ENCODE data around the gene LRRC23. TPM values are rescaled to one million over a fixed set of nuclear protein-coding genes. Genes with fewer than 3 reads are reported as not detected.

LRRC23 gene
- polyA plus RNA-seq, 2 of the 4 experiments (the other 2 are of a cell fraction): 19.1 to 33.3 TPM

- TF ChIP-seq, protein P1, sequence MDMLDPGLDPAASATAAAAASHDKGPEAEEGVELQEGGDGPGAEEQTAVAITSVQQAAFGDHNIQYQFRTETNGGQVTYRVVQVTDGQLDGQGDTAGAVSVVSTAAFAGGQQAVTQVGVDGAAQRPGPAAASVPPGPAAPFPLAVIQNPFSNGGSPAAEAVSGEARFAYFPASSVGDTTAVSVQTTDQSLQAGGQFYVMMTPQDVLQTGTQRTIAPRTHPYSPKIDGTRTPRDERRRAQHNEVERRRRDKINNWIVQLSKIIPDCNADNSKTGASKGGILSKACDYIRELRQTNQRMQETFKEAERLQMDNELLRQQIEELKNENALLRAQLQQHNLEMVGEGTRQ (IDR thresholded peaks at IDR 0.05): no peak
Measured at GRCh38 chr12:6947615-6948014, 43.0 kb downstream of the LRRC23 start (continued).

DNA sequence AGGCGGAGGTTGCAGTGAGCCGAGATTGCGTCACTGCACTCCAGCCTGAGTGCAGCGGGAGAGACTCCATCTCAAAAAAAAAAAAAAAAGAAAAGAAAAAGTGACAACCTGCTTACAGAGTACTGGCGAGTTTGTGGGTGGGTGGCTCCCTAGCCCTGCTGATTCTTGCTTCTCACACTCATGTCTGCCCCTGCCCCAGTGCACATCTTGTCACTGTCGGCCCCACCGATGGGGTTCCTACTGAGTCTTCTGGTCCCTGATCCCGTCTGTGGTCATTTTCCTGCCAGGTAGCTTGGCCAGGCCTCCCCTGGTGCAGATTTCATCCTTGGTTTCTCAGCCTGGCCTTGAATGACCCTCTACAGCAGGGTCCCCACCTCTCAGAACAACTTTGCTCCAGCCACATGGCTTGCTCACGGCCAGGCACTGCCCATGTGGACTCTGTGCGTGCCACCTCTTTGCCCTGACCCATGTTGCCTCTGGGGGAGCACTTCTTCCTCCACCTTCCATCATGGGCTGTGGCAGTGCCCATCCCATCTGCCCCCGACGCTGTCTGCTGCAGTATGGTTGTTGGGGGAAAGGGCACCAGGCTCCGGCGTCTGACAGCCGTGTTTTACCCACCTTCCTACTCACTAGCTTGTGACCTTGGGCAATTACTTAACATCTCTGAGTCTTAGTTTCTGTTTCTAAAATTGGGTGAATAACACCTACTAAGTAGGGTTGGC, 44.4 kb downstream of the LRRC23 start:
- Histone ChIP-seq H3K4me1 (peaks cover 24% of the 10 kb centered on the region), H3K27ac (no peak overlapping the region), H3K4me3 (no peak overlapping the region), H3K4me2 (no peak overlapping the region), H3K9me3 (no peaks in the 10 kb centered on the region)
- CTCF ChIA-PET: interaction anchor here (0.6 to 22.6 kb wide), 8 partner anchors 13 to 163 kb away, joined by 3 to 370 read pairs (median 4); partner anchors contain the start of genes ATN1, C1RL, EMG1 and PHB2
- FAIRE-seq: no peak
- DNase-seq (ENCODE audit: low read depth in 1 of 2, low spot score in 1 of 2): no peak
- WGBS (ENCODE audit: missing lambda C conversion rate): 90% methylated on average over 15 of the region's 15 CpGs
- POLR2A ChIA-PET: no interaction called here
- no peak for ATAC-seq
- TF ChIP-seq CBX8 (IDR thresholded peaks at IDR 0.05) (no peak), MYC (IDR thresholded peaks at IDR 0.05; ENCODE audit: borderline replicate concordance, low read length) (no peak; the same call in 1 of the 2 replicates), ZC3H11A (IDR thresholded peaks at IDR 0.05) (no peak), HEYL (CRISPR knock-in tag; IDR thresholded peaks at IDR 0.05) (no peak), ATOH8 (CRISPR knock-in tag; IDR thresholded peaks at IDR 0.05; ENCODE audit: low read depth) (no peak), HOXB13 (CRISPR knock-in tag; IDR thresholded peaks at IDR 0.05; ENCODE audit: low read depth) (no peak), HOXA7 (CRISPR knock-in tag; IDR thresholded peaks at IDR 0.05) (no peak), MAZ (IDR thresholded peaks at IDR 0.05; ENCODE audit: borderline replicate concordance, low read depth, low read length) (no peak), EHMT2 (IDR thresholded peaks at IDR 0.05; ENCODE audit: low read depth) (no peak), TFCP2L1 (CRISPR knock-in tag; IDR thresholded peaks at IDR 0.05) (no peak), FOSL2 (IDR thresholded peaks at IDR 0.05) (no peak), FOSL2 (CRISPR knock-in tag; IDR thresholded peaks at IDR 0.05) (no peak), HDAC2 (IDR thresholded peaks at IDR 0.05) (no peak), EHF (CRISPR knock-in tag; IDR thresholded peaks at IDR 0.05) (no peak)
- TF ChIP-seq, protein P2, sequence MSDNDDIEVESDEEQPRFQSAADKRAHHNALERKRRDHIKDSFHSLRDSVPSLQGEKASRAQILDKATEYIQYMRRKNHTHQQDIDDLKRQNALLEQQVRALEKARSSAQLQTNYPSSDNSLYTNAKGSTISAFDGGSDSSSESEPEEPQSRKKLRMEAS (IDR thresholded peaks at IDR 0.05): no peak

DNA sequence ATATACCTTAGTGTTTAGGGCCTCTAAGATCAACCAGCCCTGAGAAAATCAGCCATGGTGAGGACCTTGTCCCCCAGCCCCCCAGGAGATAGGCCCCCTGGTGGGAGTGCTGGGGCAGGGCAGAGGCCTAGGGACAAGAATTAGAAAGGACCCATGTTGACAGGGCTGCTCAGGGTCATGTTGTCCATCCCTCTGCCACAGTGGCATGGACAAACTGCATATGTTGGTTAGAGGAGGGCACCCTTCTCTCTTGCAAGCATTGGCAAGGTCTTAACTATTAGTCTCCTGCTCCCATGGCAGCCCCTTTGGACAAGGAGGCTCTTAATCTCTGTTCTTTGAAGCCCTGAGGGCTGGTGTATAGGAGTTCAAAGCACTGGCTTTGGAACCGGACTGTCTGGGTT, 45.8 kb downstream of the LRRC23 start:
- ChIA-PET POLR2A (no interaction called here), CTCF (interaction anchor here (1.0 to 22.6 kb wide), 6 partner anchors 10 to 159 kb away, joined by 3 to 370 read pairs (median 11); partner anchors contain the start of genes ATN1 and C1RL)
- no peak for FAIRE-seq
- Histone ChIP-seq H3K4me1 (peaks cover 17% of the 10 kb centered on the region), H3K9me3 (no peaks in the 10 kb centered on the region), H3K4me3 (no peak overlapping the region), H3K4me2 (no peak overlapping the region), H3K27ac (no peak overlapping the region)
- WGBS (ENCODE audit: missing lambda C conversion rate): 80% methylated on average over 1 of the region's 1 CpG
- no peak for ATAC-seq
- no peak for DNase-seq (ENCODE audit: low read depth in 1 of 2, low spot score in 1 of 2)
- no peak for TF ChIP-seq KDM5A (IDR thresholded peaks at IDR 0.05)
- TF ChIP-seq TFCP2L1 (CRISPR knock-in tag; IDR thresholded peaks at IDR 0.05): no peak
- TF ChIP-seq, protein P3, sequence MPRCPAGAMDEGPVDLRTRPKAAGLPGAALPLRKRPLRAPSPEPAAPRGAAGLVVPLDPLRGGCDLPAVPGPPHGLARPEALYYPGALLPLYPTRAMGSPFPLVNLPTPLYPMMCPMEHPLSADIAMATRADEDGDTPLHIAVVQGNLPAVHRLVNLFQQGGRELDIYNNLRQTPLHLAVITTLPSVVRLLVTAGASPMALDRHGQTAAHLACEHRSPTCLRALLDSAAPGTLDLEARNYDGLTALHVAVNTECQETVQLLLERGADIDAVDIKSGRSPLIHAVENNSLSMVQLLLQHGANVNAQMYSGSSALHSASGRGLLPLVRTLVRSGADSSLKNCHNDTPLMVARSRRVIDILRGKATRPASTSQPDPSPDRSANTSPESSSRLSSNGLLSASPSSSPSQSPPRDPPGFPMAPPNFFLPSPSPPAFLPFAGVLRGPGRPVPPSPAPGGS (IDR thresholded peaks at IDR 0.05): no peak
- TF ChIP-seq CBX2 (IDR thresholded peaks at IDR 0.05; ENCODE audit: borderline replicate concordance, low read depth): no peak
- TF ChIP-seq BHLHE40 (IDR thresholded peaks at IDR 0.05; ENCODE audit: low read depth, low read length): no peak
- TF ChIP-seq CTCF (IDR thresholded peaks at IDR 0.05): no peak
- TF ChIP-seq ZSCAN20 (CRISPR knock-in tag; IDR thresholded peaks at IDR 0.05): no peak
- no peak for TF ChIP-seq SREBF2 (IDR thresholded peaks at IDR 0.05)
- TF ChIP-seq CBX8 (IDR thresholded peaks at IDR 0.05): no peak
- no peak for TF ChIP-seq ZNF302 (CRISPR knock-in tag; IDR thresholded peaks at IDR 0.05)
- no peak for TF ChIP-seq HMGXB4 (CRISPR knock-in tag; IDR thresholded peaks at IDR 0.05; ENCODE audit: borderline replicate concordance)
- TF ChIP-seq ATOH8 (CRISPR knock-in tag; IDR thresholded peaks at IDR 0.05; ENCODE audit: low read depth): no peak
- TF ChIP-seq POLR2A (IDR thresholded peaks at IDR 0.05; ENCODE audit: low read length): no peak
- no peak for TF ChIP-seq MAZ (IDR thresholded peaks at IDR 0.05; ENCODE audit: borderline replicate concordance, low read depth, low read length)
- TF ChIP-seq ESRRA (IDR thresholded peaks at IDR 0.05; ENCODE audit: borderline replicate concordance, low read length): no peak
- no peak for TF ChIP-seq RFX5 (IDR thresholded peaks at IDR 0.05)
- no peak for TF ChIP-seq HOXB5 (CRISPR knock-in tag; IDR thresholded peaks at IDR 0.05)

Data from A549 (cell line).